22Rv1 (cell line): ENCODE data around the gene CHRNB2.

ENCODE experiments used
- H3K27ac ChIP-seq: fragments of 450-650 bp; 2 replicates; pipeline ENCODE4 v1.5.1; 2017
- CTCF ChIP-seq: fragments of 450-650 bp; IDR thresholded peaks from 2 replicates; pipeline ENCODE4 v1.5.1; 2017; ENCODE audit warnings: mild to moderate bottlenecking
- ZFX ChIP-seq: fragments of 450-650 bp; IDR thresholded peaks from 2 replicates; pipeline ENCODE4 v1.6.1; 2017; ENCODE audit warnings: antibody characterized with exemption, borderline replicate concordance

CHRNB2 gene

DNA sequence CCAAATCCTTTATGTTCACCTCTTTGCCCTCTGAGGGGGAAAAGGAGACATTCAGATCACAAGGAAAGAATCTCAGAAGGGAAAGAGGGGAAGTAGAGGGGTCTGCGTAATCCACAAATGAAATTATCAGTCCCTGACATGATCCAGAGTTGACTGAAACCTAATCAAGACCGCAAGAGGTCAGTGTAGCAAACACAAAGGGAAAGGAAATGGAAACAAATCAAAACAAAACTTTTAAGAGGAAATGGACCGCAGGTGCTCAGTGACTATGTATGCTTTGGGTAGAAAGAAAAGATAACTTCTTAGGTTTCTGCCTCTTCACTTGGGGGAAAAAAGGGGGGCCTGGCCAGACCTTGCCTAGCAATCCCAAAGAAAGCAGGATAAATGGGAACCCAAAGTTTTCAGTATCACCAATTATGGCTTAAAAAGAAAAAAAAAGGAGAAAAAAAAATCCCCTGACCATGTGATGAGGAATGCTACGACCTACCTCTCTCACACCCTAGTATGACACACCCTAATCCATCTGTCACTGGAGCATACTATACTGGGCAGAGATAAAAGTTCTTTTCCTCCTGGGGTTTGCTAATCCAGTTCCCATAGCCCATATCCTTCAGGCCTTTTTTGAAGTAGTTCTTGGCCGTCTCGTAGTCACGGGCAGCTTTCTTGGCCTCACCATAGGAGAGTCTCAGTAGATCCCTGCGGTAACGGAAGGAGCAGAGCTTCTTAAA is 16.9 kb downstream of the CHRNB2 start:
- TF ChIP-seq CTCF = no peak
- no peak for TF ChIP-seq ZFX
- no peak overlapping the region for H3K27ac ChIP-seq

- H3K27ac ChIP-seq = no peak overlapping the region
- TF ChIP-seq ZFX (no peak), CTCF (no peak)
Observed at GRCh38 chr1:154586231-154586630, 18.7 kb downstream of the CHRNB2 start.

DNA sequence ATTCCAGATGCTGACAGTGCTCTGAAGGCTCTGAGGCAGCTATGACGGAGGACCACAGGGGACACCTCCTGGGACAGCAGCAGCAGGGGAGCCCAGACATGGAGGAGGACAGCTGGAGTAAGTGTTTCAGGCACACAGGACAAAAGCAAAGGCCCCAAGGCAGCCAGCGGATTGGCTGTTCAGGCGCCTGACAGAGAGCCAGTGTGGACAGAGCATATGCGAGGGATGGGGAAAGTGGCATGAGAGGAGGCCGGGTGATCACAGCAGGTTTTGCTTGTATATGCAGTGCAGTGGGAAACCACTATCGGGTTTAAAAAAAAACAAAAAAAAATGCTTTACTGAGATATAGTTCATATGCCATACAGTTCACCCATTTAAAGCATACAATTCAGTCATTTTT is 19.1 kb downstream of the CHRNB2 start:
- no peak overlapping the region for H3K27ac ChIP-seq
- TF ChIP-seq ZFX (no peak), CTCF (no peak)

GRCh38 chr1:154589780-154590179 is 22.2 kb downstream of the CHRNB2 start:
- TF ChIP-seq ZFX = no peak
- no peak overlapping the region for H3K27ac ChIP-seq

GRCh38 chr1:154590756-154591155 is 23.2 kb downstream of the CHRNB2 start:
- no peak overlapping the region for H3K27ac ChIP-seq
- TF ChIP-seq CTCF (no peak), ZFX (no peak)

DNA sequence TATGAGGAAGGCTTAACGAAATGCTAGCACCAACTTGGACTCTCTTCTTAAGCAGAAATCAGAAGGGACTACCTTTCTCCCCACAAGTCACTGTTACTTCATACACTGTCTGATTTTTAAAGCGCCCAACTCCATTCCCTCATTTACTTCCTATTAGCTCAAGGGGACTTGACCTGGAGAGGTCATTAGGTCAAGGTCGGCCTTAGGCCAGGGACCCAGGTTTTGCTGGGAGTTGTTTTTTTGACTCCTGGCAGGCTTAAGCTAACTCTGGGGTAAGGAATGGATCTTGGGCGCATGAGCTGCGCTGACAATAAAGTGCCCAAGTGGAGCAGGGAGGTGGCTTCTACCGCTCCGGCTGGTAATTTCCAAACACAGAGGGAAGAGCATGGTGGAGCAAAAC is 23.6 kb downstream of the CHRNB2 start:
- no peak overlapping the region for H3K27ac ChIP-seq

GRCh38 chr1:154593390-154593789 is 25.8 kb downstream of the CHRNB2 start:
- TF ChIP-seq ZFX = no peak
- no peak for TF ChIP-seq CTCF
- no peak overlapping the region for H3K27ac ChIP-seq

More for the DNA sequence above, 23.6 kb downstream of the CHRNB2 start:
- no peak for TF ChIP-seq ZFX
- TF ChIP-seq CTCF = no peak

DNA sequence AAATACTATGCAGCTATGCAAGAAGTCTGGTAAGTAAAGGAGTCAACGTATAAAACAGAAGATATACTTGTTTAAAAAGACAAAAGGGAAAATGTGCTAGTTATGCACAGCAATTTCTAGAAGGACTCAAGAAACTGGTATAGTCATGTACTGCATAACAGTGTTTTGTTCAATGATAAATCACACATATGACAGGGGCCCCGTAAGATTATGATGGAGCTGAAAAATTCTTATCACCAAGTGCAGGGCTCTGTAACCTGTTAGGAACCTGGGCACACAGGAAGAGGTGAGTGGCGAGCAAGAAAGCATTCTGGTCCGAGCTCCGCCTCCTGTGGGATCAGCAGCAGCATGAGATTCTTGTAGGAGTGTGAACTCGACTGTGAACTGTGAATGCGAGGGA is 27.2 kb downstream of the CHRNB2 start:
- H3K27ac ChIP-seq = no peak overlapping the region
- no peak for TF ChIP-seq CTCF
- TF ChIP-seq ZFX = no peak
